Body of pancreas (tissue), 4 donors: Measurements from ENCODE around the gene CRYBA4.

ENCODE experiments used
- POLR2A ChIP-seq, 3 donors: fragments of 450-650 bp; IDR thresholded peaks; one replicate each; pipeline ENCODE4 v1.6.1; 2016; ENCODE audit warnings: antibody characterized with exemption in 3 of 3, mild to moderate bottlenecking in 2 of 3
- TF ChIP-seq, protein P1 (sequence below), 7 experiments: fragments of 450-650 bp in 4 of 7; fragments of 200-600 bp in 3 of 7; sonication (generic) in 3 of 7; IDR thresholded peaks; one replicate each; pipeline ENCODE4 v1.5.1; 2016 to 2019; ENCODE audit warnings: antibody characterized with exemption in 7 of 7

DNA sequence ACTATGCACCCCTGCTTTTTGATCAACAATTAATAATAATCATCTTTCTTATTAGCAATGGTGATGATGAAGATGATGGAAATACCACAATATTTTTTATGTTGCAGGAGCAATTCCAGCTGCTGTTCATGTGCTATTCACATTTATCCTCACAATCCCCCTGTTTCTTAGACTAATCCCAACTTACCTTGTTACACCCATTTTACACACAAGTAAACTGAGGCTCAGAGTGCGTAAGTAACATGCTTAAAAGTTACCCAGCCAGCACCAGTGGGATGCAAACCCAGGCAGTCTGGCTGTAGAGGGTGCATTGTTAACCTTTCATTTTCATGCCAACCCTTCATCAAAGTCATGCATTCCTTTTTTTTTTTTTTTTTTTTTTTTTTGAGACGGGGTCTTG lies 1.6 kb upstream of the CRYBA4 start:
- TF ChIP-seq, protein P1, sequence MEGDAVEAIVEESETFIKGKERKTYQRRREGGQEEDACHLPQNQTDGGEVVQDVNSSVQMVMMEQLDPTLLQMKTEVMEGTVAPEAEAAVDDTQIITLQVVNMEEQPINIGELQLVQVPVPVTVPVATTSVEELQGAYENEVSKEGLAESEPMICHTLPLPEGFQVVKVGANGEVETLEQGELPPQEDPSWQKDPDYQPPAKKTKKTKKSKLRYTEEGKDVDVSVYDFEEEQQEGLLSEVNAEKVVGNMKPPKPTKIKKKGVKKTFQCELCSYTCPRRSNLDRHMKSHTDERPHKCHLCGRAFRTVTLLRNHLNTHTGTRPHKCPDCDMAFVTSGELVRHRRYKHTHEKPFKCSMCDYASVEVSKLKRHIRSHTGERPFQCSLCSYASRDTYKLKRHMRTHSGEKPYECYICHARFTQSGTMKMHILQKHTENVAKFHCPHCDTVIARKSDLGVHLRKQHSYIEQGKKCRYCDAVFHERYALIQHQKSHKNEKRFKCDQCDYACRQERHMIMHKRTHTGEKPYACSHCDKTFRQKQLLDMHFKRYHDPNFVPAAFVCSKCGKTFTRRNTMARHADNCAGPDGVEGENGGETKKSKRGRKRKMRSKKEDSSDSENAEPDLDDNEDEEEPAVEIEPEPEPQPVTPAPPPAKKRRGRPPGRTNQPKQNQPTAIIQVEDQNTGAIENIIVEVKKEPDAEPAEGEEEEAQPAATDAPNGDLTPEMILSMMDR (IDR thresholded peaks at IDR 0.05), result no peak
- no peak for TF ChIP-seq POLR2A (IDR thresholded peaks at IDR 0.05)
